C1 segment of cervical spinal cord (tissue), 14 donors: ENCODE data around the gene UGT2A3.
"Not testable (repeated sequence)": the region's sequence is repeated elsewhere in the genome, so short reads cannot be mapped to it uniquely, and the experiment has no call there.

ENCODE experiments used
- DNase-seq, 14 donors: peaks; one replicate each; lab custom pipeline; 2025; lab: John Stamatoyannopoulos, UW

The UGT2A3 gene

DNA sequence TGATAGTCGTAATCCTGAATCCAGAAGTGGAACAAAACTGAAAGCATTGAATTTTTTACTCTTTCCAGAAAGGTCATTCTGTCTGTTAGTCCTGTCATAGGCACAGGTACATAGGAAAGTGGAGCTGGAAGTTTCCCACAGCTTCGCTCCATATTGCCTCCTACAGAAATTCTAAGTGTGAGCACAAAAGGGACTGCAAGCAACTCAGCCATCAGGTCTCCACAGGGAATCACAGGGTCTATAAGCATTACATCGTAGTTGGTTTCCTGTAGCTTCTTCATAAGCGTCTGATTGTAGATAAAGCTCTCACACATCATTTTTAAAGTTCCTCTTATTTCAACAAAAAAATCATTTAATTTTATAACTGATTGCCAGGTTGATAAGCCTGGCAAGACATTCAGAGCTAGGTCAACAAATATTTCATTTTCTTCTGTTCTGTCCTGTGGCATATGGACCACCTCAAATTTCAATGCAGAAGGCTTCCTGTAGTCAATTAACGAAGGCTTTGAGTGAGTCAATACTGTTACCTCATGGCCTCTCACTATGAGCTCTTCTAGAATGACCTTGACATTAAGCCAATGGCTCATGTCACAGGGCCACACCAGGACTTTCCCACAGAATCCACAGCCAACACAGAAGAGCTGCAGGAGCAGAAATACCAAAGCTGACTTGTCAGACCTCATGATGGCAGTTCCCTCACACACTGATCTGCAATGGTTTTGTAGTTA, at the start of gene UGT2A3:
Gene UGT2A3 (minus strand): TSS at position 727 of the 728 bp plus-strand sequence. CDS start 44 bp downstream, at position 683.
- DNase-seq, result no peak

DNA sequence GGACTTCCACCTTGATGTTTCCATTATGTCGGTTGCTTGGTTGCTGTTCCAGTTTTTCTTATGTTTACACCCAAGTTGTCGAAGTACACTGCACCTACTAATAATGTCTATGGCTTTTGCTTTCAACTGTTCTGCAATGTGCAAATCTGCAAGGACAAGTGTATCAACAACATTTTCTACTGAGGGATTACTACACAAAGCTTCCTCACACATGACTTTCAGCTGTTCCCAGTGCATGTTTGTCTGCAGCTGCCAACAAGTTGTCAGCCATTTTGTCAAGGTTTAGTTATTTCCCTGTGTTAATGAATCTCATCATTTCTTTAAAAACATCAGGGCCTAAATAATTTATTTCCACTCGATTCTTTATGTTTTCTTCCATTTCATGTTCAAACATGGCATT, 45.4 kb upstream of the UGT2A3 start:
- no peak for DNase-seq

DNA sequence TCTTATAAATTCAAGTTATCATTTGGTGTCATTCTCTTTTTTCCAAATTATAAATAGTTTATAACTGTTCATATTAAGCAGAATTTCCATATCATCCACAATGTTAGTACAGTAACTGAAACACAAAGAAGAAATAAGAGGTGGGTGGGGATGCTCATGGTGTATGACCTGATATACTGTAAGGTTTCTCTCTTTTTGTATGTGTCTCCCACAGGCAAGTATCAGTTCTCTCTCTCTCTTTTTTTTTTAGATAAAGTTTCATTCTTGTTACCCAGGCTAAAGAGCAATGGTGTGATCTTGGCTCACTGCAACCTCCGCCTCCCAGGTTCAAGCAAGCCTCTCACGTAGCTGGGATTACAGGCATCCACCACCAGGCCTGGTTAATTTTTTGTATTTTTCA, 43.7 kb upstream of the UGT2A3 start:
- no peak for DNase-seq

DNA sequence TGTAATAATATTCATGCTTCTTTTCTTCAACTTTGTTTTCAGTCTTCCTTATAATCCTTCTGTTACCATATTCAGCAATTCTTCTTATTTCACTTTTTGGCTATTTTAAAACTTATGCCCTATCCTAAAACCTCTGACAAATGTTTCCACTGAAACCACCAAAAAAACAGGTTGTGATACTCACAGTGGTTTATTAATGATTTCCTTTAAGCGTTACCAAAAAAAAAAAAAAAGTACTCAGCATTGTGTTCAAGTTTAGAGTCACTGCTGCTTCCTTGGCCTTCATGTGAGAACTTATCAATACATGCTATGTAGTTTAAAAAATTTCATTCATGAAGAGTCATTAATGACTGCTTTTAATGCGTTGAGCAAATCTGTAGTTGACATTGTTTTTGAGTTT, 35.4 kb upstream of the UGT2A3 start:
- no peak for DNase-seq

DNA sequence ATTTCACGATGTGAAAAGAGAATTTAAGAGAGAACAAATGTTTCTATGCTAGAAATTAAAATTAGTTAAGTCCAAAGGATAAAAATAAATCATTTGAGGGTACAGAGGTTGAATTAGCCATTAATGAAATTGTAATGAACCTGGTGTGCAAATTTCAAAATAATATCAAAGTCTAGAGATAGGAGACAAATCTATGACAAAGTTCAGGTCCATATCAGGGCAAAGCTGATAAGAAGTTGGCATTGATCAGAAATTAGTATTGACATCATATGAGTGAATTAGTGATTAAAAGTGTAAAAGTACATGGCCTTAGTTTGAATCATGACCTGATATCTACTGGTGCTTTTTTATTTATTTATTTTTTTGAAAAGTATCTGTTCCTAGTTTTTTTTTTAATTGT, 33.8 kb upstream of the UGT2A3 start:
- no peak for DNase-seq

DNA sequence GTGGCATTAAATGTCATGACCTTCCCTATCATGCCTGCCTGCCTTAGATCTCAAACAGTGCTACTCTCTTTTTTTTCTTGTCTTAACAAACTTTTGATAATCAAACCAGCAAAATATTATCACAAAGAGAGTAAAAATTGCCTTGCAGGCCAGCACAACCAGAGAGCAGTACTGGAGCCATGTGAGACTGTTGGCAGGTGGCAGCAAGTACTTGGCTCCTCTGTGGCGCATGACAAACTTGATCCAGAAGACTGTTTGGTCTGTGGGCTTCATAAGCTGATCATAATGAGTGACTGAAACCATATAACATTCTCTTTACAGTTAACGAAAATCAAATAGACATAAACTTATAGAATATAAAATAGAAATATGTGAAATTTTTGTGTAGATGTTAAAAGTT, 33.3 kb upstream of the UGT2A3 start:
- no peak for DNase-seq

DNA sequence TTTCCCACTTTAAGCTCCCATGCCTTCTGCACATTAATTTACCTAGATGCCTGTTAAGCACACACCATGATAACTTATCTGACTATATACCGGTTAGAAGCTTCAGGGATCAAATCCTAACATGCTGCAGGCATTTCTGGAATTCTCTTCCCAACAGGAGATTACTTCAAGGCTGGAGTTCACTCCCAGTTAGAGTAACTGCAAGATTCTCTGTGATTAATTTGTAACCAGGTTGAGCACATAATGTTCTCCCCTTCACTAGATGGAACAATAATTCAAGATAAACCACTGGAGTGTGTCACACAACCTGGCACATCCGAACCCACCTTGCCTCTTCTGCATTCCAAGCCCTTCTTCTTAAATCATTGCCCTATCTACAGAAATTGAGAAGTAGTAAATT, 11.8 kb upstream of the UGT2A3 start:
- DNase-seq, result no peak

DNA sequence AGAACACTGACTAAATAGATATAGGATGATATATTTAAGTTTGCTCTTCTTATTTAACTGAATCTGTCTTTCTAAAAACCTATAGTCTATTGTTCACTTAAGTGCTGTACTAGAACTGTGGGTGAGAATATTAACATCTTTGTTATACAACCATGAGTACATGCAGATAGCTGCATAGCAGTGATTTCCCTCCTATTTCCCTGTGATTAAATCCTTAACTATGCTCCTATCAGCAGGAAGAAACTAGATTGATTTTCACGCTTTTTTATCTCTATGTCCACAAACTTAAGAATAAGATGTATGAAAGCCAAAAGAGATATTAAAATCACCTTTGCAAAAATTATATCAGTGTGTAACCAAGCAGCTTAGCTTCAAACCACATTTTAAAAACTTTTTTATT, 11.3 kb upstream of the UGT2A3 start:
- no peak for DNase-seq

DNA sequence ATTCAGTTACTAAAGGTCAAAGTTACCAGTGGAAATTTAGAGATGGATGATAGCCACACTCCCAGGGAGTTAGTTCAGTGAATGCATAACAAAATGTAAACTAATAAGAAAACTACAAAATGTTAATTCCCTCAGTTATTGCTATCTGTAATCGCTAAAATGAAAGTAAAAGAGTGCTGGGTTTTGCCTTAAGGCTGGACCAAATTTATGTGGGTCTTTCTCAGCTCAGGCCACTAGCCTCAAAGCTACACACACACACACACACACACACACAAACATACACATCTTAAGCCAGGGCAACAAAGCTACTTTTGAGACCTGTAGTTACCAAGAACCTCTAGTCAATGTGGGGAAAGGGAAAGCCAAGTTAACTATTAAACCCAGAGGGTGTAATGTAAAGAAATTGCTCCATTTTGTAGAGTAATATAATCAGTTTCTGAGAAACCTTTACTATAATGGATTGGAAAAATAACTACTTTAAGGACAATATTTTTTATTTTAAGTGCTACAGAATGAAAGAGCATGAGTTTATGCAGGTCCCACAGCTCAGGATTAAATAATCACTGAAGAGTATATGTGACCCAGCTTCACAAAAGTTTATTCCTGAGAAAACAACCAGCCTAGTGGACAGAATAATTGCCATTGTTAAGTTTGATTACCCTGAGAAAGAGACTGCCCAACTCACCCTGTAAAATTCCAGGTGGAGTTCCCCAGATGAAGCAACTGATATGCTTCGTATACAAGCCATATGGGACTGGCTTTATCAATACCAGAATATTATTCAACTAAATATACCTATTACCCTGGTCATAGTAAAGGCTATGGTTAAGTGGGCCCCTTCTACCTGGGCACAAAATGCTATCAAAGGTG, 8.9 kb upstream of the UGT2A3 start:
- DNase-seq, result no peak

DNA sequence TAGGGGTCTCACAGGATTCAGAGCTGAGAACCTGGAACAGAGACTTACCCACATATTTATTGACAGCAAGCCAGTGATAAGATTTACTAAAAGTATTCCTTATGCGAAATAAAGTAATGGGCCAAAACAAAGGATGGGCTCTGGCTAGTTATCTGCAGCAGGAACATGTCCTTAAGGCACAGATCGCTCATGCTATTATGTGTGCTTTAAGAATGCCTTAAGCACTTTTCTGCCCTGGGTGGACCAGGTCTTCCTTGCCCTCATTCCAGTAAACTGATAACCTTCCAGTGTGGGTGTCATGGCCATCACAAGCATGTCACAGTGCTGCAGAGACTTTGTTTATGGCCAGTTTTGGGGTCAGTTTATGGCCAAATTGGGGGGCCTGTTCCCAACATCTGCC, 7.5 kb upstream of the UGT2A3 start:
- not testable (repeated sequence) for DNase-seq

DNA sequence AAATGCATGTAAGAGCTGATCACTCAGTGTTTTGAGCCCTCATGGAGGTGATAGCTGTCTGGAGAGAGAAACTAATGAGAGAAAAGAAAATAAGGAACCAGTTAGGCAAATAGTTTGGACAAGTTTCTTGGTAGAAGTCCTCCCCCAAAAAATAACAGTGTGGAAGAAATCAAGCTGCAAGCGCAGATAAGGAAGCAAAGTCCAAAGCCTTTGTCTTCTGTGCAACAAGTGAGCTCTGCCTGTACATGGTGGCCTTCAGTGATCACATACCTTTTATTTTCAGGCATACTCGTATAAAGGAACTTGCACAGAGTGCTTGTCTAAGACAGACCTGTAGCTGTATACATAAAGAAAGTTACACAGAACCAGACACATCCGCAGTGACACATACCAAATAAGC, 2.5 kb upstream of the UGT2A3 start:
- no peak for DNase-seq

DNA sequence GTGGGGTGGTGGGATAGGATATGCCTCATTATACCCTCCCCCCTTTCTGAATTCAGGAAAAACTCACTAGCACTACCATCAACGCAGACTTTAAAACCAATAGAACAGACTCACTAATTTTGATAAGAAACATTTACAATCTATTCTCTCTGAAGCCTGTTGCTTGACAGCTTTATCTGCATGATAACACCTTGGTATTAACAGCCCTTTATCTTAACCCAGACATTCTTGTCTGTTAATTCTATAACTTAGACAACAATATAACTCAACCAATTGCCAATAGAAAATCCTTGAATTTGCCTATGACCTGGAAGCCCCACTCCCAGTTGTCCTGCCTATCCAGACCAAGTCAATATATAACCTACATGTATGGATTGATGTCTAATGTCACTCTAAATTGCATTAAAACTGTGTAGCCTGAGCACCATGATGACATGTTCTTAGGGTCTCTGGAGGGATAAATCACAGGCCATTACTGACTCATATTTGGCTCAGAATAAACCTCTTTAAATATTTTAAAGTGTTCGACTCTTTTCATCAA, 1.5 kb upstream of the UGT2A3 start:
- DNase-seq, result no peak

DNA sequence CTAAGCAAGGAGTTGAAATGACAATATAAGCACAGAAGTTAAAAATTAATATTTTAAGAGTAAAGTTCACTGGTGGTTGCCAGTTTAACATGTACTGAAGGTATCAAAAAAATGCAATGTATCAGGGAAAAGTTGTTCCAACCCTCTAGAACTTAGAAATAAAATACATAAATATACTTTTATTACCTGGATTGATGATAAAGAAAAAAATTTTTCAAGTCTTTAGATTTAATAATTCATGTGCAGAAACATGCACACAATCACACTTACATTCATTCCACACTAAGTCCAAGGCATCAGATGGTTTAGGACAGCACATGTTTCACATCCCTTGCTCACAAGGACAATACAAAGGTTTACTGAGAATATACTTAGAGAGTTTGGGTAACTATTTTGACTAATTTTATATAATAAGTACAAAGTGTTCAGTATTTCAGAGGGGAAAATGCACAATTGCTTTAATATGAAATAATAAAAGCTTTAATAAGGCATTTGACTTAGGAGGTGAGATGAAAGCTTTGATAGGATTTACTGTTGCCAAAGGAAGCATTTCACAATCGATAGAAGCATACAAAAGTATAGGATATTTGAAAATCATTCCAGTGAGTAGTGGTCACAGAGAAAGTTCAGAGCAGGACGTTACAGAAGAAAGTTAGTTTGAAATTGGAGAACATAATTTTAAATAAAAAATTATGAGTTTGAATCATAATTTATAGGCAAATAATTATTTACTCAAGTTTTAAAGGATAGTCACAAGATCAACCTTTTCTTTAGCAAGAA, 392 bp upstream of the UGT2A3 start:
- no peak for DNase-seq

DNA sequence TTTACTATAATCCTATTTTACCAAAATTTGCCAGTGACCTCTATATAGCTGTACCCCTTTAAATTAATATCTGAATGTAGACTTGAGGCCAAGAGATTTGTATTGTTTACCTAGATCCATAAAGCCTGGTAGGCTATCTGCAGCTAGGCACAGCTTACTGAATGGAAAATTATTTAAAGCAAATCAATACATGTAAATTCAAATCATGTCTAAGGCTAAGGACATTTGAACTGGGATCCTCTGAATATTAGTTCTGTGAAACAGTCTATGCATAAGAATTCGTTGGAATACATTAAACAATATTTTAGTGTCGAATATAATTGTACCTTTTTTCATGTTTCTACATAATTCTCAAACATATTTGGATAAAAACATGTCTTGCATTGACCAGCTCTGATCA, 1.6 kb downstream of the UGT2A3 start:
- DNase-seq, result no peak

DNA sequence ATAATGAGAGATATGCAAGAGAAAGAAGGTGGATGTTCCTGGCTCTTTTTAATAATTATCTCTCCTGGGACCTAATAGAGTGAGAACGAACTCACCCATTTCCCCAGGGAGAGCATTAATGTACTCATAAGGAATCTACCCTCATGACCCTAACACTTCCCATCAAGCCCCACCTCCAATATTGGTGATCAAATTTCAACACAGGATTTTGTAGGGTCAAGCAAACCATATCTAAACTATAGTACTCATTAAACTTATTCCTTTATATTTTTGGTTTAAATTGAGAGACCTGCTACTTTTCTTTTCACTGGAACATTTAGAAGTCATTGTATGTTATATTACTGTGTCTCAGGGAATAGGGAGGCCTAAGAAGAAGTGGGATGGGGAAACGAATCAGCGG, 2.6 kb downstream of the UGT2A3 start:
- no peak for DNase-seq

DNA sequence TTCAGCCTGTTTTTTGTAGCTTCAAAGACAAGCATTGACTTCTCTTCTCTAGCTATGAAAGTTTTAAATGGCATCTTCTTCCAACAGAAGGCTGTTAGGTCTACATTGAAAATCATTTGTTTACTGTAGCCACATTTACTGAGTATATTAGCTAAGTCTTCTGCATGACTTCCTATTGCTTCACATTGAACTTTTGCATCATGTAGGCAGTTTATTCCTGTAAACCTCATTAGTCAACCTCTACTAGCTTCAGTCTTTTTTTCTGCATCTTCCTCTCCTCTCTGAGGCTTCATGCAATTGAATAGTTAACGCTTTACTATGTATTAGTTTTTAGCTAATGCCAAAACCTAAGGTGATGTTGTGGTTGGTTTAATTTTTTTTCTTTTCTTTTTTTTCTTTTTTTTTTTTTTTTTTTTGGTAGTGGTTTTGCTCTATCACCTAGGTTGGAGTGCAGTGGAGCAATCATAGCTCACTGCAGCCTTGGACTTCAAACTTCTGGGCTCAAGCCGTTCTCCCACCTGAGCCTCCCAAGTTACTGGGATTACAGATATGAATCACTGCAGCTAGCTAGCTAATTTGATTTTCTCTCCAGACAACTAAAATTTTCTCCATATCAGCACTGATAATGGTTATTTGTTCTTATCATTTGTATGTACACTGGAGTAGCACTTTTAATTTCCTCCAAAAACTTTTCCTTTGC, 3.4 kb downstream of the UGT2A3 start:
- DNase-seq, result no peak

DNA sequence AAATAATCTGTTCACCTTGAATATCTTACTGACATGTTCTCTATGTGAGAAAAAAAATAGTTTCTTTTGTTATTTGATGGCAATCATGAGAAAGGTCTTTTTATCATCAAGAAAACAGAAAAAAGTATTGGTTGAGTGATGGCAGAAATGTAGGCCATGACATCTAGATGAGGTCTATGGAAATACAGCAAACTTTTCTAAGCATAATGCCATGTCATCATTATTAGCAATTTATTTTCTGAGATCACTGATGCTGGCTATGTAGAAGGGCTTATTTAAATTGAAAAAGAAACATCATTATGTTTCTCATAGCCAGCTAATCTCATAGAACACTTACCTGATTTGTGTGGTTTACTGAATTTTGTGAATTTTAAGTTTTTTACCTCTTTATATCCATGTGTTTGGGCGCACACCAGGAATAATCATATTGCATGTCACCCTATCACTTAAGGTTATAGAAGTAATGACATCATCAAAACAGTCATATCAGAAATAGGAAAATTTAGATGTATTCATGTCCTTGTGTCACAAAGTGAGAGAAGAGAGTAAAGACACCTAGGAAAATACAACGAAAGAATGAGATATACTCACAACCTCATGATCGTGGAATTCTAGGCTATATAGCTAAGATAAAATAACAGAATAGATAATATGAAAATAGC, 22.4 kb downstream of the UGT2A3 start:
- no peak for DNase-seq

DNA sequence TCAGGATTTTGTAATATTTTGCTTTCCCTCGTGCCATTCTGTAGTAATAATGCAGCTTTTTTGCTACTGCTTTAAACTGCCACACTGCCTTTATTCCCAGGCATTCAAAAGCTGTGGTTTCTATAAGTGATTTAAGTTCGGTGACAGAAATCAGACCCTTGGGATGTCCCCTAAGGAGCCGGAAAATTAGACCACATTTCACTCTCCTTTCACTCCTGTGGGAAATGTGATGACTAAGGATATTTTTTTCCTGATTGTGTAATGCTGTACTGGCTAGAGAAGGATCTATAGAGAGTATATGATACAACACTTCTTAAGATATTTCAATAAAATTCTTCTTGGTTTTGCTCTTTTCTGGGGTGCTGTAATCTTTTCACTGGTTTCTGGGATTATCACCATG, 24.4 kb downstream of the UGT2A3 start:
- DNase-seq, result no peak

DNA sequence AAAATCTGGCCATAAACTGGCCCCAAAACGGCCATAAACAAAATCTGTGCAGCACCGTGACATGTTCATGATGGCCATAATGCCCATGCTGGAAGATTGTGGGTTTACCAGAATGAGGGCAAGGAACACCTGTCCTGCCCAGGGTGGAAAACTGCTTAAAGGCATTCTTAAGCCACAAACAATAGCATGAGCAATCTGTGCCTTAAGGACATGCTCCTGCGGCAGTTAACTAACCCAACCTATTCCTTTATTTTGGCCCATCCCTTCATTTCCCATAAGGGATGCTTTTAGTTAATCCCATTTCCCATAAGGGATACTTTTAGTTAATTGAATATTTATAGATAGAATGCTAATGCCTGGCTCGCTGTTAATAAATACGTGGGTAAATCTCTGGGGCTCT, 29.4 kb downstream of the UGT2A3 start:
- not testable (repeated sequence) for DNase-seq

DNA sequence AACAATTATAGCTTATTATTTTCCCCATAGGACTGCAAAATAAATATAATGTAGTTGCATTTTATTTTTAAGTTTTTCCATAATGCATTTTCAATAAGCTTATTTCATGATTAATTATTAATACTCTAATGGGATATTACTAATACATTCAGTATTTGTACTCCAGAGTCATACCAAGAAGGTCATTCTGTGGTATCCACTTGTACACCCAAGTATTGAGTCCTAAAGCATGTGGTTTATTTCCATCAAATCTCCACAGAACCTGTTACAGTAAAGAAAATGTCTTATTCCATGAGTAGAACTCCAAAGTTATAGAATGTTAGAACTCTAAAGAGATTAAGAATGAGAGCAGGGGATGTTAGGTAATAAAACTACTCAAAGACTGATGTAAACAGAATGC, 30.6 kb downstream of the UGT2A3 start:
- no peak for DNase-seq

DNA sequence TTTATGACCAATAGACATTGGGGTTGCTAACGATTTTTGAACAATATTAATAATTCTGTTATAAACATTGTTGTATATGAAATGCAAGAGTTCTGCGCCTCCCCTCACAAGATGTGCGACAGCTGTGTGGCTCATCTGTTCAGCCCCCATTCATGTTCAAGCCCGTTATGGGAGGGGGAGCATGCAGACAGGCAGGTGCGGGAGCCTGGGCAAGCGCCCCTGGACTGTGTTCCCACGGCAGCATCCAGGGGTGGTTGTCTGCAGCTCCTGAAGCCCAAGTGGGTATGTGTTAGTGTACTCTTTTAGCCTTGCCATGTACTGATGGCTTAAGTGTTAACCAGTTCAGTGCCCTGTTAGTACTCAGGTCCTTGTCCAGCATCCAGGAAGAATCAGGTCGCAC, 34.6 kb downstream of the UGT2A3 start:
- DNase-seq, result no peak
